ENCODE results near the gene AK9.

- no peak for TF ChIP-seq EZH2 (IDR thresholded peaks at IDR 0.05; ENCODE audit: borderline replicate concordance, control insufficient read depth, low read depth, low read length)
- no peak for TF ChIP-seq ASH2L (IDR thresholded peaks at IDR 0.05; ENCODE audit: borderline replicate concordance, low read depth)
- no peak for TF ChIP-seq PAX5 (IDR thresholded peaks at IDR 0.05; ENCODE audit: borderline replicate concordance, low read depth, low read length)
- no peak for TF ChIP-seq CREB1 (IDR thresholded peaks at IDR 0.05; ENCODE audit: low read depth)
- TF ChIP-seq, protein P1, sequence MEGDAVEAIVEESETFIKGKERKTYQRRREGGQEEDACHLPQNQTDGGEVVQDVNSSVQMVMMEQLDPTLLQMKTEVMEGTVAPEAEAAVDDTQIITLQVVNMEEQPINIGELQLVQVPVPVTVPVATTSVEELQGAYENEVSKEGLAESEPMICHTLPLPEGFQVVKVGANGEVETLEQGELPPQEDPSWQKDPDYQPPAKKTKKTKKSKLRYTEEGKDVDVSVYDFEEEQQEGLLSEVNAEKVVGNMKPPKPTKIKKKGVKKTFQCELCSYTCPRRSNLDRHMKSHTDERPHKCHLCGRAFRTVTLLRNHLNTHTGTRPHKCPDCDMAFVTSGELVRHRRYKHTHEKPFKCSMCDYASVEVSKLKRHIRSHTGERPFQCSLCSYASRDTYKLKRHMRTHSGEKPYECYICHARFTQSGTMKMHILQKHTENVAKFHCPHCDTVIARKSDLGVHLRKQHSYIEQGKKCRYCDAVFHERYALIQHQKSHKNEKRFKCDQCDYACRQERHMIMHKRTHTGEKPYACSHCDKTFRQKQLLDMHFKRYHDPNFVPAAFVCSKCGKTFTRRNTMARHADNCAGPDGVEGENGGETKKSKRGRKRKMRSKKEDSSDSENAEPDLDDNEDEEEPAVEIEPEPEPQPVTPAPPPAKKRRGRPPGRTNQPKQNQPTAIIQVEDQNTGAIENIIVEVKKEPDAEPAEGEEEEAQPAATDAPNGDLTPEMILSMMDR (IDR thresholded peaks at IDR 0.05 in 2 of 3, conservative IDR thresholded peaks at IDR 0.05 in 1 of 3; ENCODE audit: control insufficient read depth in 2 of 3, extremely low read depth in 1 of 3, insufficient read depth in 1 of 3, low read depth in 3 of 3, low read length in 3 of 3): no peak
- no peak for TF ChIP-seq SIN3A (IDR thresholded peaks at IDR 0.05; ENCODE audit: low read depth, low read length)
- no peak for TF ChIP-seq POLR2A (IDR thresholded peaks at IDR 0.05; ENCODE audit: low read depth, low read length)
- no peak for TF ChIP-seq ELK1 (IDR thresholded peaks at IDR 0.05; ENCODE audit: low read depth, low read length)
- TF ChIP-seq STAT1 (conservative IDR thresholded peaks at IDR 0.05): no peak
- TF ChIP-seq MTA3 (IDR thresholded peaks at IDR 0.05; ENCODE audit: borderline replicate concordance, low read length): no peak
- no peak for TF ChIP-seq CHD4 (IDR thresholded peaks at IDR 0.05)
- TF ChIP-seq NR2C2 (IDR thresholded peaks at IDR 0.05; ENCODE audit: borderline replicate concordance, control insufficient read depth, insufficient read length, low read depth): no peak
Measured at GRCh38 chr6:109496036-109496772, 194.8 kb downstream of the AK9 start.

Measured in GM12878 (cell line).